ENCODE data around the gene LONP1.

- no peak for TF ChIP-seq CTCF (IDR thresholded peaks at IDR 0.05)
- TF ChIP-seq POLR2A (IDR thresholded peaks at IDR 0.05), result no peak
Observed at GRCh38 chr19:5765220-5765619, 45.3 kb upstream of the LONP1 start.

All from uterus (tissue), 2 donors.